GM18858 (cell line): ENCODE data around the gene SINHCAF.
"Not testable (repeated sequence)": the region's sequence is repeated elsewhere in the genome, so short reads cannot be mapped to it uniquely, and the experiment has no call there.

Experiments used
- ATAC-seq: cut with Tn5 transposase; IDR thresholded peaks from one replicate; pipeline ENCODE4 v1.9.1; 2021; ENCODE audit not compliant: unreplicated experiment

Gene SINHCAF

DNA sequence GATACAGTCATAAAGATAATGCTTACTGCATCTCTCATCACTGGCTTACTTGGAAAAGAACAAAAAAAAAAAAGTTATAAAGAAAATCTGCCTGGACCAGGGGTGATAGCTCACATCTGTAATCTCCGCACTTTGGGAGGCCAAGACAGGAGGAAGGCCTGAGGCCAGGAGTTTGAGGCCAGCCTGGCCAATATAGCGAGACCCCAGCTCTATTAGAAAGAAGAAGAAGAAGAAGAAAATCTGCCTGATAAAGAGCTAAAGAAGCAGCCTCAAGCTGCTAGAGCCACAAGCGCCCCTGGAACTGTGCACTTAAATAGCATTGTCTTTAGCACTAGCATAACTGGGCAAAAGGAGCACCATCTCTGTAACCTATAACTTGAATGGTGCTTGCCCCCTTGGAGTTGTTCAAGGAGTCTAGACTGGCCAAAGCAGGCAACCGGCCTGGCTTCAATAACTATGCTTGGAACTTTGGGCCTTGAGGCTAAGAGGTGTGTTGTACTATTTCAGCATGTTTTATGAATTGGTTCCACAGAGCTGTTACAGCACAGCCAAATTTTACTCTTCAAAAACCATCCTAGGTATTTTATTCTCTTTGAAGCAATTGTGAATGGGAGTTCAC, 53.2 kb downstream of the SINHCAF start:
- ATAC-seq: no peak

DNA sequence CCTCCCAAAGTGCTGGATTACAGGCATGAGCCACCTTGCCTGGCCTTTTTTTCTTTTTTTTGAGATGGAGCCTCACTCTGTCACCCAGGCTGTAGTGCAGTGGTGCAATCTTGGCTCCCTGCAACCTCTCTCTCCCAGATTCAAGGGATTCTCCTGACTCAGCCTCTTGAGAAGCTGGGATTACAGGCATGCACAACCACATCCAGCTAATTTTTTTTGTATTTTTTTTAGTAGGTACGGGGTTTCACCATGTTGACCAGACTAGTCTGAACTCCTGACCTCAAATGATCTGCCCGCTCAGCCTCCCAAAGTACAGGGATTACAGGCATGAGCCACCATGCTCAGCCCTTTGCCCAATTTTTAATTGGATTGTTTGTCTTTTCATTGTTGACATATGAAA, 58.0 kb downstream of the SINHCAF start:
- ATAC-seq: no peak

DNA sequence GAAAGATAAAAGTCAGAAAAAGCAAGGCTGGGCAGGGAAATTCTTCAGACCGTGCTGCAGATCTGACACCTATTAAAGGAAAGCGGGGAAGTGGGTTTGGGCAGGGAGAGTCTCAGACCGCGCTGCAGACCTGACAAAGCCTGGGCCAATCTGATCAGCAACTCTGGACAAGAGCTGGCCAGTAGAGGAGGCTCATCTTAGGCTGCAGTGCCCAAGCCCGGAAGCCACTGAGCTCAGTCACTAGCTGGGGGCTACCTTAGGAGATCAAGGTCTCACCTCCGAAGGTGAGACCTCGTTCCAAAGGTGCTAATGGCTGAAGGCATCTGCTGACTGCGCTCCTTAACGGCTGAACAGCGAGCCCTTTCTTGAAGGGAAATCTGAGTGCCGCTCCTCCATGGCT, 60.2 kb downstream of the SINHCAF start:
- no peak for ATAC-seq

- no peak for ATAC-seq
Observed at GRCh38 chr12:31263661-31264060, 62.3 kb downstream of the SINHCAF start.

DNA sequence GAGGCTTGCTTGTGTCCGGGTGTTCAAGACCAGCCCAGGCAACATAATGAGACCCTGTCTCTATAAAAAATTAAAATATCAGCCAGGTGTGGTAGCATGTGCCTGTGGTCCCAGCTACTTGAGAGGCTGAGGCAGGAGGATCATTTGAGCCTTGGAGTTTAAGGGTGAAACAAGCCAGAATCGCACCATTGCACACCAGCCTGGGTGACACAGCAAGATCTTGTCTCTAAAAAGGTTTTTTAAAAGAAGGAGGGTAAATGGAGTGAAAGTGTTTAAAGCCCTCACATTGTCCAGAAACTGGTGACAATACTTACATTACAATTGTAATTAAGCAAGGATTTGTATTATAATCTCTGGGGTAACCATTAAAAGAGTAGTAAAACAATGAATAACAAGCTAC, 64.2 kb downstream of the SINHCAF start:
- no peak for ATAC-seq

- no peak for ATAC-seq
Observed at GRCh38 chr12:31260840-31261239, 65.1 kb downstream of the SINHCAF start.

DNA sequence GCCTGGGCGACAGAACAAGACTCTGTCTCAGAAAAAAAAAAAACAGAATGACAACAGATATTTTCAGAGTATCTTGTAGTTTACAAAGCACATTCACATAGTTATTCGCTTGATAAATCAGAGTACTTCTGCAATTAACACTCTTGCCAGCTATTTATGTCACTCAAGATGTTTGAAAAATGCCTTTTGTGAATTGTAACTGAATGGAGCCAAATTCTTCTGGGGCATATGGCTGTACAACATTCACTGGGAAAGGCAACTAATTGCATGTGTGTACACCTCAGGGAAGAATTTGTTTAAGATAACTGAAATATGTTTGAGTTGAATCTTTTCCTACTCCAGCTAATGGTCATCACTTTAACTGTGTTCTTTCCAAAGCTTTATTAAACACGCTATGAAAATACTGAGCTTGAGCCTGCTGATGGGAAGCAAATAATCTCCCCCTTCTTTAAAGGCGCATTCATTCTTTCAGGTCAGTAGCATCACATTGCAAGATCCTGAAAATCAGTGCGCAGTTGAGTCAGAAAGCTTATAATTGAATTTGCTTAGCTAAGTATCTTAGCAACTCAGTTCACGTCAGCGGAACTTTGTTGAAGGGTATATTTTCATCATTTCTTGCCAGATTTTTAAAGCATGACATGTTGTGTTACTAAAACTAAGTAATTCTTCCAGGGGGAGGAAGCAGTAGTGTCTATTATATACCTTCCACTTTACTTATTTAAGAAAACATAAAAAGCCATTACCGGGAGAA, 66.6 kb downstream of the SINHCAF start:
- ATAC-seq: no peak

GRCh38 chr12:31257784-31258183, 68.2 kb downstream of the SINHCAF start:
- ATAC-seq: no peak

- not testable (repeated sequence) for ATAC-seq
Observed at GRCh38 chr12:31251707-31252611, 74.0 kb downstream of the SINHCAF start.

DNA sequence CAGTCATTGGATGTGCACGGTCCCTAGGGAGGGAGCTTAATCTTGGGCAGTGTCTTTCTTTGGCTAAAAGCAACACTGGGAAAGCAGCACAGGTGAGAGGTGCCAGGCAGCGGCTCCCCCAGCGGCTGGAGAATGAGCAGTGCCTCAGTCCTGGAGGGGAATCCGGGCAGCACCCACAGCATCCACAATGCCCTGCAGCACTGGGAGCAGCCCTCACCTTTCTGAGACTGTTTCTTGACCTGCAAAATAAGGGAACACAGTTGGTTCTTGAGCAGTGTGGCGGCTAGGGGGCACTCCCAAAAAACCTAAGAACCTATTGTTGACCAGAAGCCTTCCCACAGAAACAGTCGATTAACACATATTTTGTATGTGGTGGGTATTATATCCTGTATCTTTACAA, 75.8 kb downstream of the SINHCAF start:
- ATAC-seq: no peak

DNA sequence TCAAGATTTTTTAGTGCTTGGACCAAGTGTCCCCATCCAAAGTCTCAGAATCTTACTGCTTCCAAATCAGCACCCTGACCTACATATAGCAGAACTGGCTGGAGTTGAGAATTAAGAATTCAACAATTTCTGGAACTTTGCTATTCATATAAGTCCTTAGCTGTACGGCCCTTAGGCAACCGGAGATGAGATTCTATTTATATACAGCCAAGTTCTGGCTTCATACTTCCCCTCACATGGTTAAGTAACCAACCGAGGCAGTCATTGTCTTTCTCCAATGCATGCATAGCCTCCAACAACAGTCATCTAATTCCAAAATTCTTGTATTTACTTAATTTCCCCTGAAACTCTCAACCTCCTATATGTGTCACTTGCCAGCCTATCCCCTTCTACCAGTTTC, 76.6 kb downstream of the SINHCAF start:
- no peak for ATAC-seq

- ATAC-seq: no peak
Observed at GRCh38 chr12:31248815-31249214, 77.1 kb downstream of the SINHCAF start.

- ATAC-seq: no peak
Observed at GRCh38 chr12:31248337-31248736, 77.6 kb downstream of the SINHCAF start.

- no peak for ATAC-seq
Observed at GRCh38 chr12:31246470-31246850, 79.5 kb downstream of the SINHCAF start.

DNA sequence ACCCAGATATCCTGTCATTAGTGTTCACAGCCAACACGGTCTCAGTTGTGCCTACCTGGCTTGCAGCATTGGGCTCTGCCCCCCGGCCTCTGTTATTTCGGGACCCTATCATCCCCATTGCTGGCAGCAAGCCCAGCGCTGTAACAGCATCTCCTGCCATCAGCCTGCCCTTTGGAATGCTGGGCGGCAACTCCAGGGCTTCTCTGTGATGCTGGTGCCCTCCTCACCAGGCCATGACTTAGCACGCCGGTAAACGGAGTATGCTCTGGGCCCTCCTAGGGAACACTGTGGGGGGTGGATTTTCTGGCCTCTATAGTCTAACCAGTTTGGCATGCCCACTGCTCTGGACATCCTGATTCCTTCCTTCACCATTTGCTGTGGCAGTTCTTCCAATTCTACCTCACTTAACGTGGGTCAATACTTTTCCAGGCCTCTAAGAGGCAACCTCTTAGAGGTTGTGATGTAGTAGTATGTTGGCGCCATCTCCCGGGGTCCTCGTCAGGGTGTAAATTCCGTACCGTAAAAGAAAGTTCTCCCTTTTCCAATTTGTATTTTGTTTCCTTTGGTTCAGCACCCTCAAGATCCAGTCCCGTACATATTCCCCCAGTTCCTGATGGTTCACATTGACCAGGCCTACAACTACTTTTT, 80.0 kb downstream of the SINHCAF start:
- no peak for ATAC-seq

DNA sequence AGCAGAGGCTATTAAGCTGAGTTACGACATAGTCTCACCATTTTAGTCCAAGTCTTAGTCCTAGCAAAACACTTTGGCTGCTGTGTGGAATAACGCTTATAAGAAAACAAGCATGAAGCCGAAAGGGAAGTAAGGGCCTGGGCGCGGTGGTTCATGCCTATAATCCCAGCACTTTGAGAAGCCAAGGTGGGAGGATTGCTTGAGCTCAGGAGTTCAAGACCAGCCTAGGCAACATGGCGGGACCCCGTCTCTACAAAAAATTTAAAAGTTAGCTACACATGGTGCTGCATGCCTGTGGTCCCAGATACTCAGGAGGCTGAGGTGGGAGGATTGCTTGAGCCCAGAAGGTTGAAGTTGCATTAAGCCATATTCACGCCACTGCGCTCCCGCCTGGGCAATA, 83.5 kb downstream of the SINHCAF start:
- not testable (repeated sequence) for ATAC-seq

DNA sequence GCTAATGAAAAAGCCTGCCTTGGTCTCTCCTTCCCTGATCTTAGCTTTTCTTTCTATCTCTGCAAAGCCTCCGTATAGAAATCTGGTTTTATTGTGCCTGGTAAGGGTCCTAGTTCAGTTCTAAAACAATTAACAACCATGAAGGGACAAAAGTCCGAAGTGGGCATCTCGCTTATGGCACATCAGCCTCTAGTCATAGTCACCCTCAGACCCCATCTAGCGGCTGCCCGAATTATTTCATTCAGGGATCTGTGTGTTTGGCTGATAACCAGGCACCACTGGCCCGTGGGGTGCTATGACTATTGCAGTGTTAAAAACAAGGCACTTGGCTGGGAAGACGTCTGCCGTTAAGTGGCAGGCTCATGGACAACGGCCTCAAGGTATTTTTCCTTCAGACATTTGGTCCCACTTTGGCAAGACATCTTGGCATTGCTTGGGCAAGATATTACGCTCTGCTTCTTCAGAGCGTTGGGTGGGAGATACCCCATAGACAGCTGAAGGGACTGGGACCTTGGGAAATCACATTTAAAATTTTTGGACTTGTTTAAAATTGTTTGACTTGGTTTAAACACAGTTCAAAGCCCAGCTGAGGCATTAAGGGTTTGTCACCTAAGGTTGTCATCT, 87.1 kb downstream of the SINHCAF start:
- peak; percentile 83 for ATAC-seq

DNA sequence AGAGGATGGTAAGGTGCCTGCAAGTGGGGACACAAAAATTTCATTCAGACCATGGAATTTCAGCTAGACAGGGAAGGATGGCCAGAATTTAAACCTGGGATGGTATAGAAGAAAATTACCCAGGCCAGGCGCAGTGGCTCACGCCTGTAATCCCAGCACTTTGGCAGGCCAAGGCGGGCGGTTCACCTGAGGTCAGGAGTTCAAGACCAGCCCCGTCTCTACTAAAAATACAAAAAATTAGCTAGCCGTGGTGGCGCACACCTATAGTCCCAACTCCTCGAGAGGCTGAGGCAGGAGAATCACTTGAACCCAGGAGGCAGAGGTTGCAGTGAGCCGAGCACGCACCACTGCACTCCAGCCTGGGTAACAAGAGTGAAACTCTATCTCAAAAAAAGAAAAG, 87.6 kb downstream of the SINHCAF start:
- not testable (repeated sequence) for ATAC-seq

- no peak for ATAC-seq
Observed at GRCh38 chr12:31236998-31237637, 88.8 kb downstream of the SINHCAF start.

DNA sequence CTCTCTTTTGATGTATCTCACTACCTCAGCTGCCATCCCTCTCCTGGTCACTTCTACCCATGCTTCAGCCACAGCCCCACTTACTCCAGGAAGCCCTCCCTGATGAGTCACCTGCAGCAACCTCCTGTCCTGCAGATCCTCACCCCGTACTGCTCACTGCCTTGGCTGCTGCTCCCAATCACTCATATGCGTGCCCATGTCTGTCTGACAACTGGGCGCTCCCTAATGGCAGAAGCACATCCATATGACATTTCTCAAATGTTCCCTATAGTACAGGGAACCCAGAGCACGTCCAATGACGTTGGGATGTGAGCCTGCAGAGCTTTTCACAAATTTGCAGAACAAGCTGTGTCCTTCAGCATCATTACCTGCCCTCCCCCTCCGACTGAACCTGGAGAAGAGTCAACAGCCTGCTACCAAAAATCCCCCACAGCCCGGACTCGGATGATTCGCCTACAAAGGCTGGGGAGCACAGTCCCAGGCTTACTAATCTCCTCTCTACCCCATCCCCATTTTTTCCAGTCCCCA, 90.0 kb downstream of the SINHCAF start:
- no peak for ATAC-seq
